A673 (cell line): ENCODE results near the gene SPATA33.

Experiments
- EZH2 ChIP-seq: fragments of 200-600 bp; sonication (generic); IDR thresholded peaks from 2 replicates; pipeline ENCODE4 v1.6.1; 2017; ENCODE audit warnings: borderline replicate concordance, low read depth, mild to moderate bottlenecking, mixed read lengths, antibody characterized with exemption, low read length; ENCODE audit not compliant: poor library complexity, severe bottlenecking
- TF ChIP-seq, protein P1 (sequence below): fragments of 300-800, 200-600 bp; sonication (generic); conservative IDR thresholded peaks from 2 replicates; pipeline ENCODE4 v1.5.1; 2017; ENCODE audit warnings: low read depth, mild to moderate bottlenecking, antibody characterized with exemption, low read length, moderate library complexity, mixed read lengths

- TF ChIP-seq, protein P1, sequence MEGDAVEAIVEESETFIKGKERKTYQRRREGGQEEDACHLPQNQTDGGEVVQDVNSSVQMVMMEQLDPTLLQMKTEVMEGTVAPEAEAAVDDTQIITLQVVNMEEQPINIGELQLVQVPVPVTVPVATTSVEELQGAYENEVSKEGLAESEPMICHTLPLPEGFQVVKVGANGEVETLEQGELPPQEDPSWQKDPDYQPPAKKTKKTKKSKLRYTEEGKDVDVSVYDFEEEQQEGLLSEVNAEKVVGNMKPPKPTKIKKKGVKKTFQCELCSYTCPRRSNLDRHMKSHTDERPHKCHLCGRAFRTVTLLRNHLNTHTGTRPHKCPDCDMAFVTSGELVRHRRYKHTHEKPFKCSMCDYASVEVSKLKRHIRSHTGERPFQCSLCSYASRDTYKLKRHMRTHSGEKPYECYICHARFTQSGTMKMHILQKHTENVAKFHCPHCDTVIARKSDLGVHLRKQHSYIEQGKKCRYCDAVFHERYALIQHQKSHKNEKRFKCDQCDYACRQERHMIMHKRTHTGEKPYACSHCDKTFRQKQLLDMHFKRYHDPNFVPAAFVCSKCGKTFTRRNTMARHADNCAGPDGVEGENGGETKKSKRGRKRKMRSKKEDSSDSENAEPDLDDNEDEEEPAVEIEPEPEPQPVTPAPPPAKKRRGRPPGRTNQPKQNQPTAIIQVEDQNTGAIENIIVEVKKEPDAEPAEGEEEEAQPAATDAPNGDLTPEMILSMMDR, result no peak
- TF ChIP-seq EZH2, result no peak
Measured at GRCh38 chr16:89691231-89691985, 33.8 kb downstream of the SPATA33 start.
